ENCODE measurements around the gene CUBN.

- TF ChIP-seq, protein P1, sequence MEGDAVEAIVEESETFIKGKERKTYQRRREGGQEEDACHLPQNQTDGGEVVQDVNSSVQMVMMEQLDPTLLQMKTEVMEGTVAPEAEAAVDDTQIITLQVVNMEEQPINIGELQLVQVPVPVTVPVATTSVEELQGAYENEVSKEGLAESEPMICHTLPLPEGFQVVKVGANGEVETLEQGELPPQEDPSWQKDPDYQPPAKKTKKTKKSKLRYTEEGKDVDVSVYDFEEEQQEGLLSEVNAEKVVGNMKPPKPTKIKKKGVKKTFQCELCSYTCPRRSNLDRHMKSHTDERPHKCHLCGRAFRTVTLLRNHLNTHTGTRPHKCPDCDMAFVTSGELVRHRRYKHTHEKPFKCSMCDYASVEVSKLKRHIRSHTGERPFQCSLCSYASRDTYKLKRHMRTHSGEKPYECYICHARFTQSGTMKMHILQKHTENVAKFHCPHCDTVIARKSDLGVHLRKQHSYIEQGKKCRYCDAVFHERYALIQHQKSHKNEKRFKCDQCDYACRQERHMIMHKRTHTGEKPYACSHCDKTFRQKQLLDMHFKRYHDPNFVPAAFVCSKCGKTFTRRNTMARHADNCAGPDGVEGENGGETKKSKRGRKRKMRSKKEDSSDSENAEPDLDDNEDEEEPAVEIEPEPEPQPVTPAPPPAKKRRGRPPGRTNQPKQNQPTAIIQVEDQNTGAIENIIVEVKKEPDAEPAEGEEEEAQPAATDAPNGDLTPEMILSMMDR (IDR thresholded peaks at IDR 0.05): no peak
- TF ChIP-seq POLR2A (IDR thresholded peaks at IDR 0.05): no peak
These were observed 82.6 kb downstream of the CUBN start for GRCh38 chr10:17046989-17047388.
